Vagina (tissue), 2 donors: ENCODE data around the gene HSPA12A. TPM values are rescaled to one million over a fixed set of nuclear protein-coding genes. Genes with fewer than 3 reads are reported as not detected.

Experiments used
- DNase-seq, 2 donors: peaks; one replicate each; pipeline ENCODE4 v3.0.0-alpha.2; 2017; ENCODE audit errors: extremely low spot score in 2 of 2
- H3K27ac ChIP-seq: fragments of 200-600 bp; sonication (generic); one replicate; pipeline ENCODE4 v1.5.1; 2019
- H3K27me3 ChIP-seq: fragments of 200-600 bp; sonication (generic); one replicate; pipeline ENCODE4 v1.5.1; 2019
- H3K36me3 ChIP-seq, 2 donors: fragments of 200-600 bp; sonication (generic); one replicate each; pipeline ENCODE4 v1.5.1; 2017 to 2019
- H3K4me1 ChIP-seq: fragments of 200-600 bp; sonication (generic); one replicate; pipeline ENCODE4 v1.5.1; 2019
- H3K4me3 ChIP-seq, 2 donors: fragments of 200-600 bp; sonication (generic); 1 replicate in 1 of 2; 2 replicates in 1 of 2; pipeline ENCODE4 v1.5.1; 2016 to 2019
- H3K9me3 ChIP-seq: fragments of 200-600 bp; sonication (generic); one replicate; pipeline ENCODE4 v1.5.1; 2019
- POLR2A ChIP-seq, 2 donors: fragments of 450-650 bp; IDR thresholded peaks; one replicate each; pipeline ENCODE4 v1.6.1; 2017; ENCODE audit warnings: antibody characterized with exemption in 2 of 2, mild to moderate bottlenecking in 2 of 2, moderate library complexity in 2 of 2
- POLR2AphosphoS5 ChIP-seq, 2 donors: sonication (generic); formaldehyde crosslinking; IDR thresholded peaks; one replicate each; pipeline ENCODE4 v1.9.0; 2017; ENCODE audit warnings: antibody characterized with exemption in 2 of 2, mild to moderate bottlenecking in 2 of 2, low read depth in 1 of 2; ENCODE audit not compliant: insufficient read depth in 1 of 2
- intact Hi-C: fragments of 100-400 bp; cut with DNase I; formaldehyde crosslinking; loops from one replicate; pipeline ENCODE4 v1.15.1; 2023
- total RNA-seq: library from RNA; depleted of rRNA; stranded (reverse); fragments of >200 nt; gene quantifications from one replicate; pipeline ENCODE4 v1.2.3, GENCODE V29; 2016
- TF ChIP-seq, protein P1 (sequence below), 3 experiments: fragments of 450-650 bp in 2 of 3; fragments of 200-600 bp in 1 of 3; sonication (generic) in 1 of 3; IDR thresholded peaks; one replicate each; pipeline ENCODE4 v1.5.1; 2017 to 2019; ENCODE audit warnings: antibody characterized with exemption in 3 of 3, mild to moderate bottlenecking in 2 of 3, moderate library complexity in 2 of 3

Gene HSPA12A
- total RNA-seq, 1 donor from 2014 or later = 28.7 TPM

DNA sequence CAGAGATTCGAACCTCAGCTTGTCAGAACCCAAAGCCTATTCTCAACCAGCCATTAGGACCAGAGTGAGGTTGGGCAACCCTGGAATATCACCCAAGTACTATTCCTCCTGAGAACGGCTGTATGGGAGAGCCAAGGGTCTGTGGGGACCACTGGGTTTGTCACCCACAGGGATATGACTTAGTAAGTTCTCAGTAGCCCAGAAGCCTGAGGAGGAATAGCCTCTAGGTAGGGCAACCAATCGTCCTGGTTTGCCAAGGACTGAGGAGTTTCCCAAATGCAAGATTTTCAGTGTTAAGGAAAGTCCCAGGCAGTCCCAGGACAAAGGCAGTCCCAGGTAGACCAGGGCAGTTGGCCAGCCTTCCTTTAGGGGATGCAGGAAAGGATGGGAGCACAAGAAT is 74.9 kb downstream of the HSPA12A start:
- no peak overlapping the region for H3K4me3 ChIP-seq
- H3K9me3 ChIP-seq = no peaks in the 10 kb centered on the region
- intact Hi-C loops = no loop called here
- H3K4me1 ChIP-seq = peaks cover 8% of the 10 kb centered on the region
- H3K27me3 ChIP-seq = no peaks in the 10 kb centered on the region
- peak in 1 of 2 donors; percentile 69 for DNase-seq
- H3K27ac ChIP-seq = no peak overlapping the region
- H3K36me3 ChIP-seq = no peaks in the 10 kb centered on the region
- TF ChIP-seq POLR2A (IDR thresholded peaks at IDR 0.05) = no peak
- TF ChIP-seq, protein P1, sequence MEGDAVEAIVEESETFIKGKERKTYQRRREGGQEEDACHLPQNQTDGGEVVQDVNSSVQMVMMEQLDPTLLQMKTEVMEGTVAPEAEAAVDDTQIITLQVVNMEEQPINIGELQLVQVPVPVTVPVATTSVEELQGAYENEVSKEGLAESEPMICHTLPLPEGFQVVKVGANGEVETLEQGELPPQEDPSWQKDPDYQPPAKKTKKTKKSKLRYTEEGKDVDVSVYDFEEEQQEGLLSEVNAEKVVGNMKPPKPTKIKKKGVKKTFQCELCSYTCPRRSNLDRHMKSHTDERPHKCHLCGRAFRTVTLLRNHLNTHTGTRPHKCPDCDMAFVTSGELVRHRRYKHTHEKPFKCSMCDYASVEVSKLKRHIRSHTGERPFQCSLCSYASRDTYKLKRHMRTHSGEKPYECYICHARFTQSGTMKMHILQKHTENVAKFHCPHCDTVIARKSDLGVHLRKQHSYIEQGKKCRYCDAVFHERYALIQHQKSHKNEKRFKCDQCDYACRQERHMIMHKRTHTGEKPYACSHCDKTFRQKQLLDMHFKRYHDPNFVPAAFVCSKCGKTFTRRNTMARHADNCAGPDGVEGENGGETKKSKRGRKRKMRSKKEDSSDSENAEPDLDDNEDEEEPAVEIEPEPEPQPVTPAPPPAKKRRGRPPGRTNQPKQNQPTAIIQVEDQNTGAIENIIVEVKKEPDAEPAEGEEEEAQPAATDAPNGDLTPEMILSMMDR (IDR thresholded peaks at IDR 0.05) = no peak
- no peak for TF ChIP-seq POLR2AphosphoS5 (IDR thresholded peaks at IDR 0.05; ENCODE audit: insufficient read depth in 1 of 2, low read depth in 1 of 2)

DNA sequence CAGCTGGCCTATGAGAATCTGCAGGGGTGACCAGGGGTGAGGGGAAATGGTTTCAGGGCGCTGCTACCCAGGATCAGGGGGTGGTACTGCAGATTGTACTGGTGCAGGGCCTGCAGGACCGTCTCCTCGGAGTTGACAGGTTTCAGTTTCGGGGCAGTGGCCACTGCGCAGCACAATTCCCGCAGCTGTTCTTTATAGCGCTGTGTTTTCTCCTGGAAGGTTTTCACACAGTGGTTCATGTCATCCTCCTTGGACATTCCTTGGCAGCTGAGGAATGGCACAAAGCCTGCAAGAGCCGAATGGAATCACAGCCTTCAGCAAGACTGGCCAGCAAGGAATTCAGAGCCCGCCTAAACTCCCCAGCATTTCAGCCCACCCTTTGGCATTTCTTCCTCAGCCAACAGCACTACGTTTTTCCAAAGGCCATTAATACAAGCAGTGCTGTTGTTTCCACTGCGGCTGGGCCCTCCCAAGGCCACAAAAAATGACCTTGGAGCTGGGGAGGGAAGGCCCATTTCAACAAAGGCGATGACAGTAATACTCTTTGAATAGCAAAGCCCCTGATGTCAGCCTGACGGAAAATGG is 76.7 kb downstream of the HSPA12A start:
- no peaks in the 10 kb centered on the region for H3K27me3 ChIP-seq
- H3K27ac ChIP-seq = no peak overlapping the region
- H3K4me3 ChIP-seq = peak overlapping the region; percentile 2 to 16
- peaks cover 8% of the 10 kb centered on the region for H3K4me1 ChIP-seq
- intact Hi-C loops = no loop called here
- H3K36me3 ChIP-seq = no peaks in the 10 kb centered on the region
- DNase-seq = peak in 1 of 2 donors; percentile 83
- TF ChIP-seq POLR2AphosphoS5 (IDR thresholded peaks at IDR 0.05; ENCODE audit: insufficient read depth in 1 of 2, low read depth in 1 of 2) = no peak
- TF ChIP-seq POLR2A (IDR thresholded peaks at IDR 0.05) = no peak
- TF ChIP-seq, protein P1 (IDR thresholded peaks at IDR 0.05) = no peak
- no peaks in the 10 kb centered on the region for H3K9me3 ChIP-seq

GRCh38 chr10:116664631-116665030 is 77.7 kb downstream of the HSPA12A start:
- Histone ChIP-seq H3K27ac (no peak overlapping the region), H3K4me1 (peaks cover 1% of the 10 kb centered on the region), H3K36me3 (no peaks in the 10 kb centered on the region), H3K27me3 (no peaks in the 10 kb centered on the region), H3K9me3 (no peaks in the 10 kb centered on the region), H3K4me3 (no peak overlapping the region)
- peak in 1 of 2 donors; percentile 84 for DNase-seq
- TF ChIP-seq, protein P1 (IDR thresholded peaks at IDR 0.05) = no peak
- TF ChIP-seq POLR2A (IDR thresholded peaks at IDR 0.05) (no peak), POLR2AphosphoS5 (IDR thresholded peaks at IDR 0.05; ENCODE audit: insufficient read depth in 1 of 2, low read depth in 1 of 2) (no peak)
- intact Hi-C loops = no loop called here

DNA sequence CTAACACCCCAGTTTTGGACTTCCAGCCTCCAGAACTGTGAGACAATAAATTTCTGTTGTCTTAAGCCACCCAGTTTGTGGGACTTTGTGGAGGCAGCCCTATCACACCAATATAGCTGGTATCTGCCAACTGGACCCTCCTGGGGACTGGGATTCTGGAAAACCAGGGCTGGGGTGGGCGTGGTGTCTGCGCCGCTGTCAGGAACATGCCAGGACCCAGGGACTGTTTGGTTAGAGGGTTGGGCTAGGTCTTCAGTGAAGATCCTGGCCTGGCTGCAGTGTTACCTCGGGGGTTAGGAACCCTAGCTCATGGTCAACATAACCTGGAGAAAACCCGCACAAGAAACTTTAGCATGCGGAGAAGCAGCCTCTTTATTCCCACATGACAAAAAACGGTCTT is 79.0 kb downstream of the HSPA12A start:
- intact Hi-C loops = no loop called here
- Histone ChIP-seq H3K27ac (no peak overlapping the region), H3K9me3 (no peaks in the 10 kb centered on the region), H3K27me3 (no peaks in the 10 kb centered on the region), H3K36me3 (no peaks in the 10 kb centered on the region), H3K4me1 (no peaks in the 10 kb centered on the region), H3K4me3 (no peak overlapping the region)
- no peak for DNase-seq
- no peak for TF ChIP-seq POLR2A (IDR thresholded peaks at IDR 0.05)
- TF ChIP-seq POLR2AphosphoS5 (IDR thresholded peaks at IDR 0.05; ENCODE audit: insufficient read depth in 1 of 2, low read depth in 1 of 2) = no peak
- TF ChIP-seq, protein P1 (IDR thresholded peaks at IDR 0.05) = no peak

DNA sequence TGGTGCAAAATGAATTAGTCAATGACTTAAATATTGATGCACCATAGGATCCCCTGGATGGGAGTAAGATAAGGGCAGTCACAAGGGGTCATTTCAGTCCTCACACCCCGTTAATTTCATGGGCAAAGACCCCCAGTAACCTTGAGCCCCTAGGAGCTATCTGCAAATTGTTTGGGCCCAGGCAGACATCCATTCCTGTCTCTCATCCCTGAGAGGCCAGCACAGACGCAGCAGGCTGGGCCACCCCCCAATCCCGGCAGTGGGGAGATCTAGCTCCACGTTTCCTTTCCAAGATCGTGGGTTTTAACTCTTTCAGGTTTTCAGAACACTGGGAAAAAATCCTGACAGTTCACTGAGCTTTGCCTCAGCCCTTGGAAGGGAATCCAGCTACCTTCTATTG is 81.5 kb downstream of the HSPA12A start:
- no peak overlapping the region for H3K4me3 ChIP-seq
- no peaks in the 10 kb centered on the region for H3K36me3 ChIP-seq
- intact Hi-C loops = no loop called here
- no peak for DNase-seq
- H3K27me3 ChIP-seq = no peaks in the 10 kb centered on the region
- H3K4me1 ChIP-seq = no peaks in the 10 kb centered on the region
- TF ChIP-seq POLR2AphosphoS5 (IDR thresholded peaks at IDR 0.05; ENCODE audit: insufficient read depth in 1 of 2, low read depth in 1 of 2) (no peak), POLR2A (IDR thresholded peaks at IDR 0.05) (no peak)
- TF ChIP-seq, protein P1 (IDR thresholded peaks at IDR 0.05) = no peak
- H3K9me3 ChIP-seq = no peaks in the 10 kb centered on the region
- no peak overlapping the region for H3K27ac ChIP-seq
